GM19239 (cell line): Measurements from ENCODE around the gene FGF14.

ENCODE experiments used
- DNase-seq: peaks from one replicate; pipeline ENCODE4 v3.0.0; 2011; ENCODE audit warnings: low spot score; ENCODE audit not compliant: insufficient read length
- FAIRE-seq: peaks from 2 replicates; lab custom pipeline; 2011; peaks lifted over from hg19 to GRCh38; lab: Jason Lieb, UNC

Gene FGF14

DNA sequence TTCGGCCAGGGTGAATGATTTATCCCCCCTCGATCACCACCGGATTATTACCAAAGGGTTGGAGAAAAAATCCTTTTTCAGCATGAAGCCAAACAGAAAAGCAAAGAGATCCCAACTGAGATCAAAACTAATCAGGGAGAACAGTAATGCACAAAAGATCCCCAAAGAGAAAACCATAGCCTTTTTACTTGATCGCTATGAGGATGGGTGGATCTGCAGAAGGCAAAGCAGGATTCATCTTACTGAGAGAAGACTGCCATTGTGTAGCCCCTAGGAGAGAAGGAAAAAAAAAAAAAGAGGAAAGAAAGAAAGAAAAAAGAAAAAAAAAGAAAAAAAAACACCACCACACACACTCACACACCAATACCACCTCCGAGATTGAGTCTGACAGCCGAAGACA, at the start of gene FGF14:
FGF14 (minus strand) TSS at position 283 of the 400 bp plus-strand sequence.
- no peak for FAIRE-seq
- no peak for DNase-seq

- FAIRE-seq (no peak), DNase-seq (no peak)
These were observed 41.4 kb upstream of the FGF14 start for GRCh38 chr13:102443249-102443648.

DNA sequence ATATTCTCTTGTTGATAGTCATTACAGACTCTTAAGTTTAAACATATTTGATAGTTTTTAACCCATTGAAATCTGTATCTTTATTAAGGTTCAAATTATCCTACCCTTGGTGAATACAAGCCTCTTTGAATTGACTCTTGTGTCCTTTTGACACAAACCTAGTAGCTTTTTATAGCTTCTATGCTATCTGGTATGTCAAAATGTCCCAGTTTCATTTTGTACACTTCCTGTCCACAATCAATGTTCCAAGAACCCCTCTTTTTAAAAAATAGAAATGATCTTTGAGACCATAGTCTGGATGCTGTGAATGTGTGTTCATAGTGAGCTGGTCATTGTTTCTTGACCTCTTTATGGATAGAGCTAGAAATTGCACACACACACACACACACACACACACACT, 39.2 kb upstream of the FGF14 start:
- DNase-seq = no peak
- FAIRE-seq = peak; percentile 21

- FAIRE-seq (peak; percentile 89), DNase-seq (no peak)
These were observed 38.5 kb upstream of the FGF14 start for GRCh38 chr13:102440259-102440936.

- DNase-seq = no peak
- no peak for FAIRE-seq
These were observed 20.8 kb upstream of the FGF14 start for GRCh38 chr13:102422690-102423089.

DNA sequence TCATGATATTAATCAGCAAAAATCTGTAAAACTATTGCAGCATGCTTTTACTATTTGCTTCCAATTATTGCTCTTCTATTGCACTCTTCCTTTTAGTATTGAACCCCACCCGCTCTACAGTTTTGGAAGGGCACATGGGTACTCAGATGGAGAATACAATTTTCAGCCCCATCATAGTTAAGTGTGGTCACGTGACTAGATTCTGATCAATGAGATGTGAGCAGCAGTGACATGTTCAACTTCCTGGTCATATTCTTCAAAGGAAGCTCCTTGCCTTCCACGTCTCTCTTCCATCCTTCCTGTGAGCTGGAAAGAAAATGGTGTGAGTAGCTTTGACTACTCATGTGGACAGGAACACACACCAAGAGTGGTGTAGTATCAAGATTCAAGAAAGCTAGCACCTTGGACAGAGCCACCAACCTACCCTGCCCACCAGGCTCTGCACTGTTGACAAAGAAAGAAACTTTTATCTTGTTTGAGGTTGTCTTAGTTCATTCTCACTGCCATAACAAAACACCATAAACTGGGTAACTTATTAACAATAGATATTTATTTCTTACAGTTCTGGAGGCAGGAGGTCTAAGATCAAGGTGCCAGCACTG, 3.8 kb upstream of the FGF14 start:
- DNase-seq = no peak
- FAIRE-seq = no peak

DNA sequence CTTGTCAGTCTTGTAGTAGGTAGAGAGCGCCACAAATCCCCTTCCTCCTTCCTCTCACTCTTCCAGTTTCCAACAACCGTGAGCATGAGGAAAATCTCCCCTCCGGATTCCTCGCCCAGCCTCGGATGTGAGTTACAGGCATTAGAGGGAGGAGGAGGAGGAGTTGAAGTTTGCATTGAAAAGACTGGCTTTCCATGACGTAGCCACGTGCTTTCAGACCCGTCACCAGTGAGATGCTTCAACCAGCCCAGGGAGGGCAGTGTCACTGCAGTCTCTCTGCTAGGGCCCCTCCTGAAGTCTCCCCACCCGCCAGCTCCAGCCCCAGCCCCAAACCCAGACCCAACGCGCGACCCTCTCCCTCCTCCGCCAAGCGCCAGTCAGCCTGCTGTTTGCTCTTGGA, 442 bp upstream of the FGF14 start:
- FAIRE-seq = no peak
- DNase-seq = no peak

- DNase-seq (no peak), FAIRE-seq (no peak)
These were observed 583 bp downstream of the FGF14 start for GRCh38 chr13:102401265-102401664.

GRCh38 chr13:102400675-102401145, 1.1 kb downstream of the FGF14 start:
- no peak for DNase-seq

DNA sequence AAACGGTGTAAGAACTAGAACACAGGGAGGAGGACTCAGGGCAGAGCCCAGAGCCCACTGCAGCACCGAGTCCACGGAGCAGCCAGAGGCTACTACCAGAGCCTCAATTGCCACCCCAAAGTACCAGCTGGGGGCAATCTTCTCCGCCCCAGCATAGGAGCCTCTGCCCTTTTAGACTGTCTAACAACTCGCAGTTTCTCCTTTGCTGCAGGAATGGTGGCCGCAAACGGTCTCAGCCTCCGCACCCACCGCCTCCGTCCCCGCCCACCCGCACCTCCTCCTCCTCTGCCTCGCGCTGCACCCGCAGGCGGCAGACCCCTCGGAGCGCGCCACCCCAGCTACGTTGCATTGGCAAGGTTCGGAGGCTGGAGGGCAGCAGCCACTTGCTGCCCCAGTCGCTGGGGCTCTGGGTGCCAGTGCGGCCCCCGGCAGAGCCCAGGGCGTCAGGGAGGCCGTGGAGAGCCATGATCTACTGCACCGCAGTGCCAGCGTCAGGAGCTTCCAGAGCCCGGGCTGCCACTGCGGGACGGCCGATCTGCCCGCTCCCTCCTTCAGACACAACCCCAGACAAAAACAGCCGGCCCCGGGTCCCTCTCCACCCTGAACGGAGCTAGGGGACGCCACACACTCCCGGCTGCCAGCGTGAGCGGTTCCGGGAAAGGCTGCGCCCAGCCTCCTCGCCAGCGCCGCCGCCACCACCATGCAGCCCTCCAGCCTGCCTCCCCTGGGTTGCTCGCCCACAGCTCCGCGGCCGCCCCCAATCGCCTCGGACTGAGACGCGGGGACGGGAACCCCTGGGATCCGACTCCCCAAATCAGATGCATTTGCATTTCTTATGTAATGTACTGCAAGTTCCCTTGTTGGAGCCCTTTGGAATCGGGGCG, 1.8 kb downstream of the FGF14 start:
- FAIRE-seq (no peak), DNase-seq (no peak)

More at GRCh38 chr13:102400675-102401145, 1.1 kb downstream of the FGF14 start:
- FAIRE-seq = no peak

DNA sequence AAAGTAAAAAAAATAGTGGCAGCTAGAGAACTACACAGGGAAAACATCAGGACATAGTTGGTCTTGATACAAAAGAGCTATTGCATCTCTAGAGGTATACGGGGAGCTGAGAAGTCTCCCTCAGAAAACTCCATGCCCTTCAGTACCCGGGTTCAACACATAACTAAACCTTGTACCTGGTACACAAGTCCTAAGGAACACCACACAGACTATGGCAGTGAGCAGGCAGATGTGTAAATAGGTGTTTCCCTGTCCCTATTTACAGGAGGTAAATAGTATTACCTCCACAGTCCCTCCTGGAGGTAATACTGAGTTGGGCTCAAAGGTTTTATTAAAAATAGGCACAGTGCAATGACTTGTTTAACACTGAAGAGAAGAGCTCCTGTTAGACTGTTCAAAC, 5.9 kb downstream of the FGF14 start:
- DNase-seq (no peak), FAIRE-seq (no peak)

DNA sequence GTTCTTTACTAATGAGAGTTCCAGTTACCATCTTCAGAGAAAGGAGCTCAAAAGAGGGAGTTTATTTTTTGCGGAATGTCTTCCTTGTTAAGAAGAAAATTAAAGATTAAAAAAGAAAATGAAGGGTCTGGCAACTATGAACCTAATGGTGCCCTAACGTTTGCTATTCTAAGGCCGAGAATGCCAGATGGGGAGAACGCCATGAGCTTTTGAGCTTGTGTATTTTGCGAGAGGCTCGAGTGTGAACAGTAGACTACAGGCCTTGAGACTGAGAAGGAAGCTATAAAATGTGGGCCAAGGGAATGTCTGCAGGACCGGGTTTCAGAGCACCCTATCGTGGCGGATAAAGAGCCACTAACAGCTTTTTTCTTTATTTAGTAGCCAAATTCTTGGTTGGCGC, 6.7 kb downstream of the FGF14 start:
- FAIRE-seq (peak; percentile 37), DNase-seq (no peak)

GRCh38 chr13:102394158-102395053, 7.4 kb downstream of the FGF14 start:
- FAIRE-seq = peak; percentile 76
- peak; percentile 92 for DNase-seq

DNA sequence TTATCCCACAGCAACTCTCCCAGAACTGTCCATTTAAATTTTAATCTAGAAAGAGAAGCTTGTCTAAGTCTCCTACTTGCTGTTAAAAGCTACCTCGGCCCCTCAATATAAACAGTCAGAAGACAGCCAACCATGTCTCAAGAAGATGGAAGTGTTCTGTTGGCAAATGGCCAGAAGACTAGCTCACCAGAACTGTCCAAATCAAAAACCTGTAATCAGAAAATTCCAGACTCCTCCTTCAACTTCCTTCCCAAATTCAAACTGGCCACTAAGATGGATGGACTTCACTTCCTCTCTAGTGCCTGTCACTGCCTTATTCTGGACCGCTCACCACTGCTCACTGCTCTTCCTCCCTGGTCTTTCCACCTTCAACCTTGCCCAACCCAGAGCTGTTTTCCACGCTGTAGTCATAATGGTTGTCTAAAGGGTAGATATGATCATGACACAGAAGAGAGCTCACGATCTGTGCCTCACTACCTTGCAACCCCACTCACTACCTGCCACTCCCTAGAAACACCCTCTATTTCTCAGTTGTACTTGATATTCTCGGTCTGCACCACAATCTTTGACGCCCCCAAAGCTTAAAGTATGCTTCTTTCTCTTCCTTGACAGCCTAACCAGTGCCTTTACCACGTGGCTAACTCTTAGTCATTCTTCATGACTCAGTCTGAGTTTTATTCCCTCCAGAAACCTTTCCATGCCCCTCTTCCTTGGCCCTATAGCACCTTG, 9.2 kb downstream of the FGF14 start:
- FAIRE-seq = no peak

GRCh38 chr13:102386461-102386860, 15.4 kb downstream of the FGF14 start:
- DNase-seq (no peak), FAIRE-seq (no peak)

More for the DNA sequence above, 9.2 kb downstream of the FGF14 start:
- no peak for DNase-seq

DNA sequence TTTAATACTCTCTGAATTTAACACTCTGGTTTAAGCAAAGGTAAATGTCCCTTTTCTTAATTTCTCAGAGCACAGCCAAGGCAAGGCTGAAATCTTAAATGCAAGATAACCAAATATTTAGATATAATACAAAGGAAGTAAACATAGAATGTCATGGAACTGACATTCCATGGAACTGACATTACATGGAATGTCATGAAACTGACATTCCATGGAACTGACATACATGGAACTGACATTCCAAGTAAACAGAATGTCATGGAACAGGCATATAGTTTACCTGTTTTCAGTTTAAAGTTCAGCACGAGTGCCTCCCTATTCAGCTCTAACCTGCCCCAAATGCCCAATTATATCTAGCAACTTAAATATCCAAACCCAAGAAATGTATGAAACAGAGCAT, 21.8 kb downstream of the FGF14 start:
- no peak for DNase-seq
- no peak for FAIRE-seq

DNA sequence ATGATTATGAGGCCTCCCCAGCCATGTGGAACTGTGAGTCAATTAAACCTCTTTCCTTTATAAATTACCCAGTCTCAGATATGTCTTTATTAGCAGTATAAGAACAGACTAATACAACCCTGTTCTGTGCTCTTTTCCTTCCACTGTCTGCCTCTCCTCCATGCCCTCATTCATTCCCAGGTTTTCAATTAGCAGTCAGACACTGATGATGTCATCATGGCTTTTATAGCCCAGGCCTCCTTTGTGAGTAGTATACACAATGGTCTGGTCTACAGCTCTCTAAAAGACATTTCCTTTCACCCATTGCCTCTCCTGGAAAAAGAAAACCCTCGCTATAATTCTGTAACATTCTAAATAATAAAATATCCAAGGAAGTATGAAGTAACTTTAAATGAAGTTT, 25.5 kb downstream of the FGF14 start:
- FAIRE-seq = no peak
- no peak for DNase-seq

- DNase-seq (no peak), FAIRE-seq (no peak)
These were observed 27.1 kb downstream of the FGF14 start for GRCh38 chr13:102374726-102375125.

DNA sequence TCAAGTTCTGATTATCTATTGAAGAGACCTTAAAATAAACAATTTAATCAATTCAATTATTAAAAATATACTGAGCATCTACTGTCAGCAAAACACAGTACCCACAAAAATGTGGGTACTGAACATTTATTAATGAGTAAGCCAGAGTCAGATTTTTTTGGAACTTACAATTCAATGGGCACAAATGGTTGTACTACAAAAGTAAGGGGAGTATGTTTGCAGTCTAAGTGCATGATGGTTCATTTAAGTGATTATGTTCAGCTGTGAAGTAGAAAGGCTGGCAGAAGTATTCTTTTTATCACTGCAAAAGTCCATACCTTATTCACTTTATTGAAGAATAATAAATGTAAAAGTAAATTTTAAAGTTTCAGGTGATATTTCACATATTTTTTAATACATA, 27.6 kb downstream of the FGF14 start:
- FAIRE-seq (no peak), DNase-seq (no peak)
